GM12874 (cell line): ENCODE measurements around the gene RPL18A.

Source experiments
- CTCF ChIP-seq: IDR thresholded peaks from 2 replicates; pipeline ENCODE4 v1.5.1; 2011; ENCODE audit warnings: low read depth, mild to moderate bottlenecking, control low read depth, low read length, moderate library complexity; ENCODE audit not compliant: insufficient read depth

The RPL18A gene

GRCh38 chr19:17855280-17856152, 4.2 kb upstream of the RPL18A start:
- peak; percentile 99 for TF ChIP-seq CTCF

- no peak for TF ChIP-seq CTCF
Observed at GRCh38 chr19:17860331-17860992, 752 bp downstream of the RPL18A start.

DNA sequence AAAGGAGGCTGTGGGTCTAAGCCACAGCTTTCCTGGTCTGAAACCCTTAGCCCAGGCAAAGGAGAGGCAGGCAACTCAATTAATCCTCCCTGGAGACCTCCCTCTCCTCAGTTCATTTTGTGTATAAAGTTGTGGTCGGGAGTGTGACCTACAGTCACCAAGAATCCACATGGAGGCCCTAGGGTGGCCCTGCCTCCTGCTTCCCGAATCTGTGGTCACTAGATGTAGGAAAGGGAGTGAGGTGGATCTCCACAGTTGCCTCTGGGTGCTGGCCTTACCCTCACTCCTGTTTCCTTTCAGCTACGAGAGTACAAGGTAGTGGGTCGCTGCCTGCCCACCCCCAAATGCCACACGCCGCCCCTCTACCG, 1.3 kb downstream of the RPL18A start:
- no peak for TF ChIP-seq CTCF

DNA sequence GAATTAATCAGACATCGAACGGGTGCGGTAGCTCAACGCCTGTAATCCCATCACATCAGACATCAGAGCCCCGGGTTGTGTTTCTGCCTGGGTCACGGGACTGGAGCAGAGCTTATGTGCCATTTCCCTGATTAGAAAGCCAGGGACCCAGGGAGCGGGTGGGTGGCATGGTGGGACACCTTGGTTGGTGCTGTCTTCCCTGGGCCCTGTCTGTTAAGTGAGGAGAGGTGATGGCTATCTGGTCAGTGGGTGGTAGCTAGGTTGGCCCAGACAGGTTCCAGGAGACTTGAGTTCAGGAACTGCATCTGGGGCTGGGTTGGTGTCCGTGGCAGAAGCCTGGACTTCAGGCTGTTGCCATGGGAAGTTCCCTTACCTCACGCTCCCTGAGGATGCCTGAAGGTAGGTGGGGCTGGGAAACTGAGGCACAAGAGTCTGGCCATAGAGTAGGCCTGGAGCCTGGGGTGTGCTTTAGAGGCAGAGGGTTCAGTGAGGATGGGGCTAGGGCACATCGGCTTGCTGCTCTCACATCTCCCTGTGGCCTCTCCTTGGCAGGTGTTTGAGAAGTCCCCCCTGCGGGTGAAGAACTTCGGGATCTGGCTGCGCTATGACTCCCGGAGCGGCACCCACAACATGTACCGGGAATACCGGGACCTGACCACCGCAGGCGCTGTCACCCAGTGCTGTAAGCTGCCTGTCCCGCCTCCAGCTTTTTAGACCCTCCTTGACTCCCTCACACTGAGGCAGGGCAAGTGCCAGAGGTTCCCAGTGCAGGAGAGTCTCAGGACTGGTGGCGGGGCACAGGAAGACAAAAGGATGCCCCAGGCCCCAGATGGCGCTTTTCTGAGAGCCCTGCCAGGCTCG, 2.1 kb downstream of the RPL18A start:
- no peak for TF ChIP-seq CTCF

- TF ChIP-seq CTCF: no peak
Observed at GRCh38 chr19:17862711-17863519, 3.2 kb downstream of the RPL18A start.

- no peak for TF ChIP-seq CTCF
Observed at GRCh38 chr19:17863520-17864182, 3.9 kb downstream of the RPL18A start.
